ENCODE data around the gene AGMO.

DNA sequence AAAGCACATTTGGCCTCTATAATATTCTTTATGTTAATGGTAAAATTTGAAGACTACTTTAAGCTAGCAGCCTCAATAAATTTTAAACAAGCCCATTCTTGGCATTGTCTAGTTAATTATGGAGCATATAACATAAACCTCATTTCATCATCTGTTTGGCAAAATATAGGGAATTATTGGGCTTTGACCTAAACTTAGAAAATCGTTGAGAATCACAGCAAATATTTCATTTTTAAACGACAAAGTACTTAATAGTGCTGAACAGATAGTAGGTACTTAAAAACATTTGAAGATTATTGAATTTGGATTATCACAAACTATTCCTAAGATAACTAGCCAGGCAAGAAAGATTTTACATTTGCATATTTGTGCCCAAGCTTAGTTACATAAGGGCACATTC, 73.4 kb downstream of the AGMO start:
- no peak for TF ChIP-seq CTCF (IDR thresholded peaks at IDR 0.05)
- TF ChIP-seq POLR2A (IDR thresholded peaks at IDR 0.05) = no peak

Measured in right lobe of liver (tissue), 4 donors.